HG02943 (cell line): ENCODE results near the gene SLC29A2.

Source experiments
- ATAC-seq: cut with Tn5 transposase; IDR thresholded peaks from one replicate; pipeline ENCODE4 v1.9.1; 2021; ENCODE audit warnings: mild to moderate bottlenecking, low read depth, moderate library complexity; ENCODE audit not compliant: unreplicated experiment

Gene SLC29A2

GRCh38 chr11:66335531-66336233 lies 35.9 kb downstream of the SLC29A2 start:
- no peak for ATAC-seq

- no peak for ATAC-seq
Observed at GRCh38 chr11:66334605-66335442, 36.7 kb downstream of the SLC29A2 start.

GRCh38 chr11:66333896-66334604 lies 37.5 kb downstream of the SLC29A2 start:
- ATAC-seq: no peak

- no peak for ATAC-seq
Observed at GRCh38 chr11:66333220-66333877, 38.2 kb downstream of the SLC29A2 start.

GRCh38 chr11:66332371-66333219 lies 39.0 kb downstream of the SLC29A2 start:
- ATAC-seq: no peak

- no peak for ATAC-seq
Observed at GRCh38 chr11:66331542-66332370, 39.8 kb downstream of the SLC29A2 start.

- no peak for ATAC-seq
Observed at GRCh38 chr11:66330931-66331330, 40.6 kb downstream of the SLC29A2 start.

- no peak for ATAC-seq
Observed at GRCh38 chr11:66329165-66329673, 42.3 kb downstream of the SLC29A2 start.

- ATAC-seq: no peak
Observed at GRCh38 chr11:66328302-66329144, 43.0 kb downstream of the SLC29A2 start.

- ATAC-seq: no peak
Observed at GRCh38 chr11:66328031-66328301, 43.6 kb downstream of the SLC29A2 start.

- no peak for ATAC-seq
Observed at GRCh38 chr11:66327171-66328030, 44.2 kb downstream of the SLC29A2 start.

- no peak for ATAC-seq
Observed at GRCh38 chr11:66326261-66327111, 45.1 kb downstream of the SLC29A2 start.

- ATAC-seq: no peak
Observed at GRCh38 chr11:66325263-66325671, 46.3 kb downstream of the SLC29A2 start.

GRCh38 chr11:66324664-66325063 lies 46.9 kb downstream of the SLC29A2 start:
- ATAC-seq: no peak

GRCh38 chr11:66323684-66324083 lies 47.9 kb downstream of the SLC29A2 start:
- no peak for ATAC-seq

GRCh38 chr11:66322732-66323427 lies 48.7 kb downstream of the SLC29A2 start:
- ATAC-seq: no peak
